PC-3 (cell line): ENCODE data around the gene CCT3. TPM values are rescaled to one million over a fixed set of nuclear protein-coding genes. Genes with fewer than 3 reads are reported as not detected.

Experiments used
- ATAC-seq: fragments of 200-7000 bp; cut with Tn5 transposase; 2 replicates; pipeline ENCODE4 v1.9.1; 2020; ENCODE audit warnings: mild to moderate bottlenecking, moderate library complexity
- BruUV-seq: library from RNA; stranded (reverse); fragments of 400-500 nt; replicated peaks from 2 replicates; lab custom pipeline; 2021; lab: Mats Ljungman, UMichigan
- CTCF ChIA-PET: fragments of 300-600 bp; sonication (Branson Sonifier 250); formaldehyde crosslinking; loops from one replicate; lab custom pipeline; 2022; ENCODE audit warnings: antibody characterized with exemption; lab: Charles Lee
- POLR2A ChIA-PET: fragments of 300-600 bp; sonication (Branson Sonifier 250); formaldehyde crosslinking; loops from one replicate; lab custom pipeline; 2022; ENCODE audit warnings: antibody characterized with exemption; ENCODE audit not compliant: unreplicated experiment; lab: Charles Lee
- DNase-seq: peaks from one replicate; pipeline ENCODE4 v3.0.0-alpha.2; 2015
- H2AFZ ChIP-seq: fragments of 300-600 bp; sonication (generic); 2 replicates; pipeline ENCODE4 v1.6.0; 2016; ENCODE audit warnings: antibody characterized with exemption, low read length
- H3F3A ChIP-seq: fragments of 300-600 bp; sonication (generic); one replicate; pipeline ENCODE4 v1.6.0; 2017; ENCODE audit warnings: antibody characterized with exemption, low read length, control low read depth, mild to moderate bottlenecking; ENCODE audit not compliant: unreplicated experiment
- H3K27ac ChIP-seq: fragments of 300-600 bp; sonication (generic); 2 replicates; pipeline ENCODE4 v1.5.1; 2016; ENCODE audit warnings: mild to moderate bottlenecking, low read length
- H3K27me3 ChIP-seq: fragments of 300-600 bp; sonication (generic); 2 replicates; pipeline ENCODE4 v1.6.1; 2016; ENCODE audit warnings: low read length, mixed read lengths
- H3K36me3 ChIP-seq: fragments of 300-600 bp; sonication (generic); 2 replicates; pipeline ENCODE4 v1.6.1; 2016; ENCODE audit warnings: low read depth, mixed run types, low read length, mixed read lengths
- H3K4me1 ChIP-seq: fragments of 300-600 bp; sonication (generic); 2 replicates; pipeline ENCODE4 v1.5.1; 2016; ENCODE audit warnings: low read length; ENCODE audit not compliant: insufficient read depth
- H3K4me2 ChIP-seq: fragments of 300-600 bp; sonication (generic); 2 replicates; pipeline ENCODE4 v1.6.0; 2016; ENCODE audit warnings: low read length
- H3K4me3 ChIP-seq: fragments of 300-600 bp; sonication (generic); 2 replicates; pipeline ENCODE4 v1.5.1; 2016; ENCODE audit warnings: mild to moderate bottlenecking, low read length, mixed read lengths
- H3K79me2 ChIP-seq: fragments of 300-600 bp; sonication (generic); 2 replicates; pipeline ENCODE4 v1.6.1; 2017; ENCODE audit warnings: low read length, mixed read lengths
- H3K9ac ChIP-seq: fragments of 300-600 bp; sonication (generic); 2 replicates; pipeline ENCODE4 v1.6.0; 2016; ENCODE audit warnings: mild to moderate bottlenecking, low read length
- H3K9me2 ChIP-seq: fragments of 300-600 bp; sonication (generic); replicated peaks from 2 replicates; pipeline ENCODE4 v1.6.1; 2016; ENCODE audit warnings: mixed run types, low read length, mixed read lengths
- H3K9me3 ChIP-seq: fragments of 300-600 bp; sonication (generic); 2 replicates; pipeline ENCODE4 v1.6.1; 2016; ENCODE audit warnings: low read length, mixed read lengths
- H4K20me1 ChIP-seq: fragments of 300-600 bp; sonication (generic); 2 replicates; pipeline ENCODE4 v1.6.1; 2016; ENCODE audit warnings: low read length, mixed read lengths
- CTCF ChIP-seq: fragments of 300-600 bp; sonication (generic); conservative IDR thresholded peaks from 2 replicates; pipeline ENCODE4 v1.5.1; 2017; ENCODE audit warnings: antibody characterized with exemption, low read depth, mild to moderate bottlenecking, low read length
- EZH2 ChIP-seq: fragments of 300-600 bp; sonication (generic); IDR thresholded peaks from one replicate; pipeline ENCODE4 v1.6.1; 2017; ENCODE audit warnings: antibody characterized with exemption, mild to moderate bottlenecking, low read length; ENCODE audit not compliant: unreplicated experiment
- EZH2phosphoT487 ChIP-seq: fragments of 300-600 bp; sonication (generic); IDR thresholded peaks from 2 replicates; pipeline ENCODE4 v1.6.1; 2018; ENCODE audit warnings: mild to moderate bottlenecking, antibody characterized with exemption, low read length, borderline replicate concordance
- intact Hi-C: fragments of 100-400 bp; cut with micrococcal nuclease; formaldehyde crosslinking; loops from 2 replicates; pipeline ENCODE4 v1.9.0; 2023
- total RNA-seq: library from RNA; depleted of rRNA; stranded (reverse); fragments of >200 nt; gene quantifications from 2 replicates; pipeline ENCODE4 v1.2.3, GENCODE V29; 2014

CCT3 gene
- total RNA-seq, 1 experiment from 2014 or later, result 692 TPM

GRCh38 chr1:156378557-156378956 lies 40.5 kb upstream of the CCT3 start:
- no peaks in the 10 kb centered on the region for H3K9me2 ChIP-seq
- POLR2A ChIA-PET, result no interaction called here
- TF ChIP-seq EZH2phosphoT487 (no peak), CTCF (no peak), EZH2 (no peak)

GRCh38 chr1:156376958-156377919 lies 39.1 kb upstream of the CCT3 start:
- Histone ChIP-seq H3K9me2 (no peaks in the 10 kb centered on the region), H3F3A (no peaks in the 10 kb centered on the region), H3K9me3 (no peaks in the 10 kb centered on the region), H3K36me3 (no peaks in the 10 kb centered on the region), H3K27ac (no peak overlapping the region), H3K9ac (no peak overlapping the region), H3K27me3 (no peaks in the 10 kb centered on the region), H3K4me2 (no peak overlapping the region), H3K4me1 (peaks cover 6% of the 10 kb centered on the region; the same call in 1 of the 2 replicates), H4K20me1 (no peaks in the 10 kb centered on the region), H3K79me2 (no peaks in the 10 kb centered on the region), H2AFZ (no peak overlapping the region), H3K4me3 (no peak overlapping the region)
- POLR2A ChIA-PET, result no interaction called here
- BruUV-seq, result no TSS peak
- TF ChIP-seq EZH2phosphoT487, result no peak
- TF ChIP-seq EZH2, result no peak
- no peak for TF ChIP-seq CTCF
- DNase-seq, result no peak
- intact Hi-C loops, result no loop called here
- no peak for ATAC-seq
- CTCF ChIA-PET, result interaction anchor here (0.6 kb wide), 1 partner anchor 28 kb away, joined by 4 read pairs; no protein-coding TSS in a partner anchor

More at GRCh38 chr1:156378557-156378956, 40.5 kb upstream of the CCT3 start:
- H3K9me3 ChIP-seq, result no peaks in the 10 kb centered on the region
- H3K79me2 ChIP-seq, result no peaks in the 10 kb centered on the region
- no TSS peak for BruUV-seq
- H3K27me3 ChIP-seq, result no peaks in the 10 kb centered on the region
- H3K27ac ChIP-seq, result no peak overlapping the region
- H3K36me3 ChIP-seq, result no peaks in the 10 kb centered on the region
- no peak overlapping the region for H3K4me3 ChIP-seq
- H3K4me1 ChIP-seq, result peaks cover 12% of the 10 kb centered on the region; the same call in 1 of the 2 replicates
- H4K20me1 ChIP-seq, result no peaks in the 10 kb centered on the region
- intact Hi-C loops, result no loop called here
- no peak for ATAC-seq
- no peaks in the 10 kb centered on the region for H3F3A ChIP-seq
- no peak overlapping the region for H3K9ac ChIP-seq
- CTCF ChIA-PET, result no interaction called here
- no peak for DNase-seq
- H2AFZ ChIP-seq, result no peak overlapping the region
- H3K4me2 ChIP-seq, result no peak overlapping the region

GRCh38 chr1:156376146-156376545 lies 38.1 kb upstream of the CCT3 start:
- Histone ChIP-seq H2AFZ (no peak overlapping the region), H3F3A (no peaks in the 10 kb centered on the region), H3K79me2 (no peaks in the 10 kb centered on the region), H3K9me3 (no peaks in the 10 kb centered on the region), H3K27ac (no peak overlapping the region), H3K4me1 (peaks cover 6% of the 10 kb centered on the region; the same call in 1 of the 2 replicates), H4K20me1 (no peaks in the 10 kb centered on the region), H3K9ac (no peak overlapping the region), H3K4me3 (no peak overlapping the region), H3K9me2 (no peaks in the 10 kb centered on the region), H3K27me3 (no peaks in the 10 kb centered on the region), H3K36me3 (no peaks in the 10 kb centered on the region), H3K4me2 (no peak overlapping the region)
- ATAC-seq (no peak), DNase-seq (no peak)
- TF ChIP-seq EZH2 (no peak), EZH2phosphoT487 (no peak), CTCF (0 out of 2 replicates have a peak, but pooled peaks have one; percentile 21)
- BruUV-seq, result no TSS peak
- intact Hi-C loops, result no loop called here
- ChIA-PET CTCF (no interaction called here), POLR2A (no interaction called here)
